HG03558 (cell line): Measurements from ENCODE around the gene HNRNPF.
"Not testable (repeated sequence)": the region's sequence is repeated elsewhere in the genome, so short reads cannot be mapped to it uniquely, and the experiment has no call there.

Experiments used
- ATAC-seq: cut with Tn5 transposase; IDR thresholded peaks from one replicate; pipeline ENCODE4 v1.9.1; 2021; ENCODE audit warnings: moderate number of reproducible peaks; ENCODE audit not compliant: unreplicated experiment; ENCODE audit errors: extremely low read depth

Gene HNRNPF

DNA sequence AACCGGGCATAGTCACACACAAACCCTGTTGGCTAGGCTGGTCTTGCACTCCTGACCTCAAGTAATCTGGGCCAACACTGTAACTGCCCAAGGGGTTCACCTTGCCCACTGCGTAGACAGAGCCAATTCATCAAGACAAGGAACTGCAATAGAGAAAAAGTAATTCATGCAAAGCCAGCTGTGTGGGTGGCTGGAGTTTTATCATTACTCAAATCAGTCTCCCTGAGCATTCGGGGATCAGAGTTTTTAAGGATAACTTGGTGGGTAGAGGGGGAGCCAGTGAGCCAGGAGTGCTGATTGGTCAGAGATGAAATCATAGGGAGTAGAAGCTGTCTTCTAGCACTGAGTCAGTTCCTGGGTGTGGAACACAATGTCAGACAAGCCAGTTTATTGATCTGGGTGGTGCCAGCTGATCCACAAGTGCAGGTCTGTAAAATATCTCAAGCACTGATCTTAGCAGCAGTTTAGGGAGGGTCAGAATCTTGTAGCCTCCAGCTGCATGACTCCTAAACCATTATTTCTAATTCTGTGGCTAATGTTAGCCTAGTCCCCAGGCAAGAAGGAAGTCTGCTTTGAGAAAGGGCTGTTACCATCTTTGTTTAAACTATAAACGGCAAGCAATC lies 53.1 kb downstream of the HNRNPF start:
- ATAC-seq = no peak

DNA sequence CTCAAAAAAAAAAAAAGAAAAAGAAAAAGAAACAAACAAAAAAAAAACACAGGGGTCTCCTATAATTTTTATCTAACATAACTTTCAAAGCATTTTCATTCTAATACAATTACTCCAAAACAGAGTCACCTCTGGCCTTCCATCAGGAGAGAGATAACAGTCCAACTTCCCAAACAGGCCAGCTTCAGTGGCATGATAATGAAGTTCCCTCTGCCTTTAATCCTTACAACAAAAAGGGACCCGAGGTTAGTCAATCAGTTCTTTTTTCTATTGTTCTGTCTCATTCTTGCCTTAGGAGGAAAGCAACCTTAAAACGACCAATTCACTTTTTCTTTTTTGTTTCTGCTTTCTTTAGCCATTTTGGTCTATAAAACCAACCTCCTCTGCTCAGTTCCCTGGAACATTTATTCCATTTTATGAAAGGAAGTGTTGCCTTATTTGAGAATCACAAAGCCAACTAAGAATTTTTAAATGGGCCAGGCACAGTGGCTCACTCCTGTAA lies 54.1 kb downstream of the HNRNPF start:
- ATAC-seq = no peak

DNA sequence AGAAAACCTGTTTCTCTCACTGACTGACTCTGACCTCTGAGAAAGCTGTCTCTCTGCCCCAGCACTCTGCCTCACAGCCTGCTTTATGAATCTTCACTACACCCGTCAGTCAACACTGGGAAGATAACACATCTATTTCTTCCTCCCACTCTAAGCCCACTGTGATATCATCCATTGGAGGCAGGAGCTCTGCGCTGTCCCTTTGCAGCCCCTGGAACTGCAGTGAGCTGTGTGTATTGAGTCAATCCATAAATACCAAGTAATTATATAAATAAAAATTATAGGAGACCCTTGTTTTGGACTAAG lies 54.7 kb downstream of the HNRNPF start:
- ATAC-seq = no peak

DNA sequence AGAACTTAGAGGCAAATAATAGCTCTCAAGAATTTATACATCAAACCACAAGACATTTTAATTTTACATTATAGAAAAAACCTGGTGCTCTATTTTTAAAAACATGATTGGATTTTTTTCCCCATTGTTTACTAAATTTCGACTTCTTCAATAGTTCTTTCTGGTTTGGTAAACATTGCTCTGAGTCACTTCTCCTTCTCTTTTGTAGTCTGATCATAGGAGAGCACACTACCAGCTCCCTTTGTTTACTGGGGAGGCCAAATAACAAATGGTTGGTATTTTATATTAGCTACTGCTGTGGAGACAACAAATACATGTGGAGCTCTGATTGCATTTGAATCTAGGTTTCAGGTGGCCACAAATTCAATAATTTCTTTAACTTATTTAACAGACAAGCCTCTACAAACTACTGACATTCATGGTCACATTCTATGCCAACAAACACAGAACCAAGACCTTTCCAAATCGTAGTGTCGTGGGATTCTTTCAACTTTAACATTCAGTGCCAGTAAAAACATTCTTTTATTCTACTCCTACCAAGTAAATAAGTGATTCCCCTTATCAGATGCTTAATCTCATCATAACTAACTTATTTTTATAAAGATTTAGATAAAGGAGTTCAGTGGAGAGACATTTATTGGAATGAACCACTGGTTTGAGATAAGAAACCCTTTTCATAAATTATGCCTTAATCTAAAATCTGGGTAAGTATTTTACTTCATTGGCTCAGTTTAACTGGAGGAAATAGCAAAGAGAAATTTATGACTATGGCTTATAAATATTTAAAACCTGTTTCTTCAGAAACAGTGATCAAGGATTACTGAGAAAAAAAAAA lies 55.3 kb downstream of the HNRNPF start:
- ATAC-seq = no peak

DNA sequence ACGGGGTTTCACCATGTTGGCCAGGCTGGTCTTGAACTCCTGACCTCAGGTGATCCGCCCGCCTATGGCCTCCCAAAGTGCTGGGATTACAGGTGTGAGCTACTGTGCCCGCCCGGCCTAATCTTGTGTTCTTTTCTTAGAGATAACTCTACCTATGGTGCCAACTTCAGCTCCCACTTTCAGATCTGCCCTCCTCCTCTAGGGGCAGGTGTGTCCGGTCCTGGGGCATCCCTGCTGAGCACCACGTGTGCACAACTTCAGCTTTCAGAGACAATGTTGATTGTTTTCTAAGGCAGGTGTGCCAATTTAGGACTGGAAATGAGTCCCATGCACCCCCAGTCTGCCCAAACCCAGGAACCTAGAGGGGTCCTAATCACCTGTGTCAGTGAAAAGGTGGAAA lies 56.0 kb downstream of the HNRNPF start:
- ATAC-seq = no peak

DNA sequence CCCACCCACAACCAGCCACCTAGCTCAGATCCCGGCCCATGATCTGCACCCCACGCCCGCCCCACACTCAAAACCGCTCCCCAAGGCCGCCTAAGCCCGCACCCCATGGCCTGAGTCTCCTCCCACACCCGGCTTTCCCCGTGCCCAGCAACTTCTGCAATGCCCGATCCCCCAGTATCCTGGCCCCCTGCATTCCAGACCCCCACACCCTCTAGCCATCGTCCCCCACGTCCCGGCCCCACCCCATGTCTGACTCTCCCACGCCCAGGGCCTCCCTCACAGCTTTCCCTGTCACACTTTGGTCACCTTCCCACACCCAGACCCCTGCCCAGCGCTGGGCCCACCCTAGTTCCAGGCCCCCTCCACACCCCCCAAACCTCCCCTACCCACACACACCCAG lies 57.7 kb downstream of the HNRNPF start:
- ATAC-seq = no peak

DNA sequence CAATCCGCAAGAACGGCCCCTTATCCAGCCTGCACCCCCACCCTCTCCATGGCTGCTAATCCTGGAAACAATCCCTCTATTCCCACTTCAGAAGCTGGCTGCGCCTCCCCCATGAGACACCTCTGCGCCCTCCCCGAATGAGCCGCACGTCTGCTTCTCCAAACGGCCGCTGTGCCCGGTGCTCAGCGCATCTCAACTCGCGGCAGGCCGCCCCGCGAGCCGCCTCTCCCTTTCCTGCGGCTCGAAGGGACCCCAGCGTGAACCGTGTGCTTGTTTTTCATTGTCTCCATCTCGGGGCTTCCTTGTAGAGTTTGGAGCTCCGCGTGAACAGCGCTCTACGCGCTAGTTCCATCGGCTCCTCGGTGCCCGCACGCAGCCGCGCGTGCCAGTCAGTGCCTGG lies 58.3 kb downstream of the HNRNPF start:
- ATAC-seq = no peak

DNA sequence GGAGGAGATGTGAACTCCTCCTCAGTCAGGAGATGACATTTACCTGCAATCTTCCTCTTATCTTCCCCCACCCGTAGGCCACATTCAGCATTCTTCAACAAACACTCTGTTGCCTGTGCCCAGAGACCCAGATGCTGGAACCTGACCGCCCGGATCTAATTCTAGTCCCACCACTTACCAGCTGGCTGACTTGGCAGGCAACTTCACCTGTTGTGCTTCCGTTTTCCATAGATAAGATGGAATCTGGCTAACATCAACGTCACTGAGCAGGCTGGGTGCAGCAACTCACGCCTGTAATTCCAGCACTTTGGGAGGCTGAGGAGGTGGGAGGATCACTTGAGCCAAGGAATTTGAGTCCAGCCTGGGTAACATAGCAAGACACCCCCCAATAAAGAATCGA lies 58.8 kb downstream of the HNRNPF start:
- ATAC-seq = no peak

DNA sequence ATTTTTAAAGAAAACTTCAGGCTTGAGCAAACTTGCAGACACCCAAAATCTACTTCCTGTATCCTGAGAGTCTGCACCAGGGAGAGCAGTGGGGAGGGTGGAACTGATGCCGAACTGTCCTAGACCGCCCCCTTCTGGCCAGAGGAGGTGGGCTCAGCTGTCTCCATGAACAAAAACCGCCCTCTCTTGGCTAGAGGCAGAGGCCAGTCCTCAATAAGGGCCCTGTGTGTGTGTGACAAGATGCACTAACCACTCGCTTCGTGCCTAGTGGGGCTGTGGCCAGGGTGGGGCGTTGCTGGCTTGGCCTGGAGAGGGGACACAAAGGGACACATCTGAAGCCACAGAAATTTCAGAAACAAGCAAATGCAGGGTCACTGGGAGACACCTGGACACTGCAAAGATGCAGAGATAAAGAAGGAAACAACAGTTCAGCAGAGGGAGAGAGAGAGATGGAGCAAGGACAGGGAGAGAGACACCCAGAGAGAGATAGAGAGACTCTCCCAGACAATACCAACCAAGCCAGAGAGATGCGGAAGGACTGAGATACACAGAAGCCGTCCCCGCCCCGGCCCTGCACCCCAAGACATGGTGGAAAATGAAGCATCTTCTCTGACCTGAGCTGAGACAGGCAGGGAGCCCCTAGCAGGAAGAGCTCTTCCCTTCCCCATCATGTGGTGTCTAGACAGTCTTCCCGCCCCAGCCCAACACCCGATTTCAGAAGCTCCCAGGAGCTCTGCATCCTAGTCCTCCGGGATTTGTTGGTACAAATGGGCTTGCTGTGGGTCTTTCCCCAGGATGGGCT lies 60.3 kb downstream of the HNRNPF start:
- peak; percentile 98 for ATAC-seq

DNA sequence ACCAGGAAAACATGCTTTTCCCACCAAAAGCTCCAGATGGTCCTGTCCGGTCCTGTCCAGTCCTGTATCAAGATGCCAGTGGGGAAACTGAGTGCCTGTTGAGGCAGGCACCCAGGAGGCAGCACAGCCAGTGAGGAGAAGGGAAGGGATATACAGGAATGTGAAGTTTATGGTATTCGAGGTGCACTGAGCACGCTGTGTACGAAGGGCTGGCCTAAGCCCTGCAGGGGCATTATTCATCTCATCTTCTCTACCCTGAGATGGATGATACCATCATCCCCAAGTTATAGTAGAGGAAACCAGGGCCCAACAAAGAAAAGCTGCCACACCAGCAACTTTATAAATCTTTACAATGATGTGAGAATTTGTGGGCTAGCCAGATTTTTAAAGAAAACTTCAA lies 61.0 kb downstream of the HNRNPF start:
- ATAC-seq = no peak

DNA sequence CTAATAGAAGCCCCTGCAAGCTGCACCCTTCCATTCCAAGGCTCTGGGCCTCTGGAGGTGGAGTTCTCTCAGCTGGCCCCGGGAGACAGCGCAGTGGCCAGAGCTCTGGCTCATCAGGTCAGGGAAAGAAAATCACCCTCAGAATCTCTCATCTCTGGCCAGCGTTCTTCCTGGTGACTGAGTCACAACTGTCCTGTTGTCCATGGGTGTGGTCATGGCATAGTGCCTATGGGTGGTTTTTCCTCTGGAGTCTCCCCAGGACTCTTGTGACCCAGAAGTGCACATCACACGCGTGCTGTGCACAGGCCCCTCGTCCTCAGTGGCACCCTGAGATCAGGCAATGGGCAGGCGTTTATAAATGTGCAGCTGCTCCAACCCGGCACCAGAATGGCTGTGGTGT lies 64.9 kb downstream of the HNRNPF start:
- ATAC-seq = no peak

DNA sequence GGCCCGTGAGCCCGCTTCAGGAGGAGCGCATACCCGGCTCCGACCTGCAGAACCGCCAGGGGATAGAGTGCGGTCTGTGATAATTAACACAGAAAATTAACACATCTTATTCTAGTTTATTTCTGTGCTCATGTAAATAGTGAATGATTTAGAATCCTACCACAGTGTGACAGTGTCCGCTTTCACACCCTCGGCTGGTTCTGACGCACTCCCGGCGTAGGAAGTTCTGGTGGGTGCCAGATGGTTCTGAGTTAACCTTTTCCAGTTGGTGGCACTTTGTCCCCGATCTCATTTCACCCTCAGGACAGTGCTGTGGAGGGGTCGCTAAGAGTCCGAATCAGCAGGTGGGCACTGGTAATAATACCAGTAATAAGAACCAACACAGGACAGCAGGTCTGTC lies 65.9 kb downstream of the HNRNPF start:
- ATAC-seq = no peak

DNA sequence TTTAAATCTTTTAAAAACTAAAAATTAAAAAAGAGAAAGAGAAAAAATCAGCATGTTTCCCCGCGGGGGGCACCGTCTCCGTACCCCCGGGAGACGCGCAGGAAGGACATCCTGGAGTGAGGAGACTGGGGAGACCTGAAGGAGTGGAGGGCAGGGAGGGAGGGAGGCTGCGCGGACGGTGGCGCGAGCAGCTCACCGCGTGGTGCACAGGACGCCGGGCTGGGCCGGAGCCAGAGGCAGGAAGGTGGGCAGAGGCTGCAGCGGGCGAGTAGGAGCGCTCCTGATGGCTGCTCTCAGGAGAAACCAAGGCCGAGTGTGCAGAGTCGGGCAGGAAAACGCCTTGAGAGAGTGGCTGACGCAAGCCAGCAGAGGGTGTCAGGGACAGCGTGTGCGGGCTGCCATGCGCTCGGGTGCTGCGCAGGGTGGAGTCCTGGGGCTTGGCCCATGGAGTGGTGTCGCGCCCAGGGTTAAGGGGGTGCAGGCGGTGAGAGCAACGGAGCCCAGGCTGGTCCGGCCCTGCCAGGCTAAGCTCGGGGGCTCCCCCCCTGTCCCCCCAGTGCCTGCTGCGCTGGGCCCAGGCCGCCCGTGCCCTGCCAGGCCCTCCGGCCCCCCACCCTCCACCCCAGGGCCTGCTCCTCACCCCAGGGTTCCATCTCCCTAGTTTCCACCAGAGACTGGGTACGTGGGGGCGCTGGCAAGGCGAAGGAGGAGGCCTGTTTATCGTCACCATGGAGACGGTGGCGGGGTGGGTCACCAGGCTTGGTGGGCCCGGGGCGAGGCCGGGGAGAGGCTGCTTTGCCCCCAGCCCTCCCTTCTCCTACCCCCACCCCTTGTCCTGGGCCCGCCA lies 66.5 kb downstream of the HNRNPF start:
- no peak for ATAC-seq

DNA sequence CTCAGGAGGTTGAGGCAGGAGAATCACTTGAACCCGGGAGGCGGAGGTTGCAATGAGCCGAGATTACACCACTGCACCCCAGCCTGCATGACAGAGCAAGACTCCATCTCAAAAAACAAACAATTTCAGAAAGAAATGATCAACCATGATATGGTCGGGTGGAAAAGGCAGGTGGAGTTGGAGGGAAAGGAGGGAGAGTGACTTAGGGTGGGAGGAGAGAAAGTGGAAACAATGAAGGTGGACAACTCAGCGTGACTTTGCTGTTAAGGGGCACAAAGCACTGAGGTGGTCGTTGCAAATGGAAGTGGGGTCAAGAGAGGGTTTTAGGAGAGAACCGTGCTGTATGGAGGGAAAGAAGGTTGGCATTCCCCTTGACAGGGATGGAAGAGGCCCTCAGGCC lies 67.5 kb downstream of the HNRNPF start:
- no peak for ATAC-seq

DNA sequence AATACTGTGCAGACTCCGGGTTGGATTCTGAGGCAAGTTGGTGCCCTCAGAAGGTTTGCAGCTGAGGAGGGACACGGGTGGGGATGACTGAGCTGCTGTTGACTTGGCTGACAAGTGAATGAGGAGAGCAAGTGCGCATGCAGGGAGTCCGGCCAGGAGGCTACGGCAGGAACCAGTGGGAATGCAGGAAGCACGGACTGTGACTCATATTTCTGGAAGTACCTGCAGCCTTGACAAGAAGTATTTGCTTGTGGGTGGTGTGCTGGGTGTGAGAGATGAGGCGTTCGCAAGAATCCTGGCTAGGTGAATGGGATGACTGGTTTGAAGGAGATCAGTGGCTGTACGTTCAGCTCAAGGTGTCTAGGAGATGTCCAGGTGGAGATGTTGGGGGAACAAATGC lies 68.4 kb downstream of the HNRNPF start:
- ATAC-seq = no peak

DNA sequence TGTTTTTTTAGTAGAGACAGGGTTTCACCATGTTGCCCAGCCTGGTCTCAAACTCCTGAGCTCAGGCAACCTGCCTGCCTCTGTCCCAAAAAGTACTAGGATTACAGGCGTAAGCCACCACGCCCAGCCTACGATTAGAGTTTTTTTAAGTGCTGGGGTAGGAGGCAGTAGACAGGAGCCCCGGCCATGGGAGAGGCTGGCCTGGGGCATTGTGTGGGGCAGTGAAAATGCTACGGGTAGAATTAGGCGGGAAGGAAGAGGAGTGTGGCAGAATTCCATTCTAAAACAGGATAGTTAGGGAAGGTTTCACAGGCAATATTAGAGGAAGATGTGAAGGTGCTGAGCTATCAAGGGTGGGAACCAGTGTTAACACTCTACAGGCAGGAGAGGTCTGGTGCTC lies 68.9 kb downstream of the HNRNPF start:
- no peak for ATAC-seq

DNA sequence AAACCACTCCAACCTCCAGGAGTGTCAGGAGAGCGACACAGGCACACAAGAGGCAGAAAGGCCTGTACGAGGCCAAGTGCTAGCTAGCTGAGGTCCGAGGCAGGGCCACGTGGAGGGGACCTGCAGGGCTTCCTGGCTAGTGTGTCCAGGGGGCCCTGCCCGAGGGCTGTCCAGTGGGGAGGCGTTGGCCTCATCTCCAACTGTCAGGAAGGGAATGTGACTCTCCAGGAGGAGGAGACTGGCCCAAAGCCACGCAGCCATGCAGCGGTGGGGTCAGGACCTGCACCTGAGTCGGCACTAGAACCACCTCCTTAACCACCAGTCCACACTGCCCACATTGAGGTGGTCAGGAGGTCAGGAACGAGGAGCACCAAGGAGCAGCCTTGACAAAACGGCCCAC lies 69.8 kb downstream of the HNRNPF start:
- ATAC-seq = no peak

DNA sequence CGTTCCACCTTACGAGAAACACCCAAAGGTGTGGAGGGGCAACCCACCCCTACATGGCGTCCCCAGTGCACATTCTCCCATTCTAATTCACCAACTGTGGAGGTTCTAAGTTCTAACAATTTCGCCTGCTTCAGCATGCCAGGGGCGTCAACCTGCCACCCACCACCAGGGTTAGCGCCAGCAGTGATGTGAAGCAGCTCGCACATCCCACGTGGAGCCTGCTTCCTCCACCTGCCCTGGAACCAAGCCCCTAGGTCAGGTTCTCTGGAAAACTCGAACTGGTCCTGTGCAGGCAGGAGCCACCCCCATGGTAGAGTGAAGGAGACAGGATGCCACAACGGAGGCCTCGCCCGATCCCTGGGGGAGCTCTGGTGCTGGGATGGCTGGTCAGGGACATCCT lies 70.9 kb downstream of the HNRNPF start:
- no peak for ATAC-seq

DNA sequence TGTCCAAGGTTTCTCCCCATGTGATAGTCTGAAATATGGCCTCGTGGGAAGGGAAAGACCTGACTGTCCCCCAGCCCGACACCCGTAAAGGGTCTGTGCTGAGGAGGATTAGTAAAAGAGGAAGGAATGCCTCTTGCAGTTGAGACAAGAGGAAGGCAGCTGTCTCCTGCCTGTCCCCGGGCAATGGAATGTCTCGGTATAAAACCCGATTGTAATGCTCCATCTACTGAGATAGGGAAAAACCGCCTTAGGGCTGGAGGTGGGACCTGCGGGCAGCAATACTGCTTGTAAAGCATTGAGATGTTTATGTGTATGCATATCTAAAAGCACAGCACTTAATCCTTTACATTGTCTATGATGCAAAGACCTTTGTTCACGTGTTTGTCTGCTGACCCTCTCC lies 71.5 kb downstream of the HNRNPF start:
- not testable (repeated sequence) for ATAC-seq

DNA sequence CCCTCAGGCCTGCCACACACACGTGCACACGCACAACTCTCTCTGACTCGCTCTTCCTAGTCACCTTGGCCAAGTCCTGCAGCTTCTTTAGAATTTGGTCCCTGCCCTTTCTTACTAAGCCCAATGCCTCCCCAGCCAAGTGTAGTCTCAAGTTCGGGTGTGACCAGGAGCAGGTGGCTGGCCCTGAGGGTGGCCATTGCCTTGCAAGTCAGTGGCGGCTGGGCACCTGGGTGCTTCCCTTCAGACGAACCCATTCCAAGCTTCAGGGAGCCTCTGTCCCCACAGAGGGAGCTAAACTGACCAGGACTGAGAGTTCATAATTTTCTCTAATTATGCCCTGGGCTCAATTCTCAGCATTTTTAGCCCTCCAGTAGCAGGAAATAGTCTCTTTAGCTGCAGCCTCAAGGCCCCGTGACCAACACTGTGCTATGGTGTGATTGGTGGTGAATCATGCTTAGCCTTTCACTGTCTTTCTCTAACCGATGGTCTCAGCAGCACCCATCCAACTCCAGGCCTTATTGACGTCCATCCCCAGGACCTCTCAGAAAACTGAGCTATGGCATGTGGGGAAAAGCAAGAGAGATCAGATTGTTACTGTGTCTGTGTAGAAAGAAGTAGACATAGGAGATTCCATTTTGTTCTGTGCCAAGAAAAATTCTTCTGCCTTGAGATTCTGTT lies 72.2 kb downstream of the HNRNPF start:
- ATAC-seq = no peak
